K562 (cell line): ENCODE data around the gene DCAF12. TPM values are rescaled to one million over a fixed set of nuclear protein-coding genes. Genes with fewer than 3 reads are reported as not detected.

Experiments
- ARID1B ChIP-seq: fragments of 450-650 bp; IDR thresholded peaks from 2 replicates; pipeline ENCODE4 v1.6.1; 2016; ENCODE audit warnings: antibody characterized with exemption, mild to moderate bottlenecking, inconsistent platforms
- ARNT ChIP-seq, 2 experiments: fragments of 450-650 bp; IDR thresholded peaks; 2 replicates each; pipeline ENCODE4 v1.6.1; 2016; ENCODE audit warnings: mild to moderate bottlenecking in 1 of 2
- IRF1 ChIP-seq: sonication (generic); formaldehyde crosslinking; IDR thresholded peaks from 2 replicates; pipeline ENCODE4 v1.8.0; 2022; ENCODE audit warnings: missing genetic modification reagents, mild to moderate bottlenecking, borderline replicate concordance
- MGA ChIP-seq: fragments of 450-650 bp; IDR thresholded peaks from 2 replicates; pipeline ENCODE4 v1.6.1; 2016; ENCODE audit warnings: mild to moderate bottlenecking, moderate library complexity
- MIER1 ChIP-seq: fragments of 450-650 bp; IDR thresholded peaks from 2 replicates; pipeline ENCODE4 v1.6.1; 2016; ENCODE audit warnings: antibody characterized with exemption, mild to moderate bottlenecking, low read depth
- NFRKB ChIP-seq: fragments of 450-650 bp; IDR thresholded peaks from 2 replicates; pipeline ENCODE4 v1.6.1; 2016; ENCODE audit warnings: low read depth
- POLR2AphosphoS5 ChIP-seq: IDR thresholded peaks from 2 replicates; pipeline ENCODE4 v1.6.1; 2011; ENCODE audit warnings: mild to moderate bottlenecking, low read depth, low read length, moderate library complexity; ENCODE audit not compliant: control insufficient read depth, insufficient read depth
- TEAD1 ChIP-seq, 2 experiments: fragments of 450-650 bp in 1 of 2; sonication (generic) in 1 of 2; formaldehyde crosslinking; IDR thresholded peaks; 2 replicates each; pipeline versions ENCODE4 v1.4.0 to v1.8.0; 2020 to 2022; ENCODE audit warnings: mild to moderate bottlenecking in 2 of 2, missing genetic modification reagents in 1 of 2
- ZFX ChIP-seq: sonication (generic); formaldehyde crosslinking; IDR thresholded peaks from 2 replicates; pipeline ENCODE4 v1.8.0; 2022; ENCODE audit warnings: mild to moderate bottlenecking, missing genetic modification reagents, moderate library complexity
- ZNF347 ChIP-seq: fragments of 450-650 bp; formaldehyde crosslinking; IDR thresholded peaks from 2 replicates; pipeline ENCODE4 v1.4.0; 2020; ENCODE audit warnings: low read depth, mild to moderate bottlenecking, moderate library complexity
- polyA plus RNA-seq, 8 experiments: library from polyadenylated mRNA; depleted of rRNA in 4 of 8; stranded (reverse) in 5 of 8; unstranded in 3 of 8; fragments of >200 nt; fragmentation: Nextera tagmentation in 2 of 8; fragmentation: Illumina TruSeq in 1 of 8; extraction: Ambion mirVana in 2 of 8; extraction: Trizol in 1 of 8; gene quantifications; 2 replicates each; pipeline versions ENCODE4 v1.2.1 to v1.2.3, GENCODE V29; 2011 to 2014; ENCODE audit warnings: inconsistent platforms in 1 of 8, missing spikeins in 1 of 8
- total RNA-seq, 7 experiments: library from RNA; depleted of rRNA in 6 of 7; stranded (reverse); fragments of >200 nt in 6 of 7; fragmentation: Illumina TruSeq in 2 of 7; extraction: Trizol in 2 of 7; gene quantifications; 2 replicates each; pipeline versions ENCODE4 v1.2.1 to v1.2.3, GENCODE V29; 2011 to 2021; ENCODE audit warnings: low replicate concordance in 1 of 7

The DCAF12 gene
- total and polyA plus RNA-seq, 9 of the 15 experiments (the other 6 are each of a cell fraction or from before 2014, with no cell fraction given), result 10.9 to 59.6 (median 30.8) TPM

GRCh38 chr9:34049630-34050384, 76.7 kb downstream of the DCAF12 start (continued):
- TF ChIP-seq IRF1 (CRISPR knock-in tag), result no peak
- no peak for TF ChIP-seq TEAD1 (CRISPR knock-in tag; IDR thresholded peaks at IDR 0.05)
- TF ChIP-seq POLR2AphosphoS5, result peak; percentile 52; the same call in 1 of the 2 replicates
- TF ChIP-seq ZFX (CRISPR knock-in tag), result no peak
- TF ChIP-seq ARNT (IDR thresholded peaks at IDR 0.05), result no peak
- TF ChIP-seq ARID1B, result 0 out of 2 replicates have a peak, but pooled peaks have one; percentile 9
- no peak for TF ChIP-seq MIER1
- TF ChIP-seq MGA, result peak; percentile 65; the same call in 1 of the 2 replicates
- 0 out of 2 replicates have a peak, but pooled peaks have one; percentile 61 for TF ChIP-seq NFRKB
- TF ChIP-seq ZNF347 (CRISPR knock-in tag), result no peak
